ENCODE results near the gene CA12. TPM values are rescaled to one million over a fixed set of nuclear protein-coding genes. Genes with fewer than 3 reads are reported as not detected.

Gene CA12
- total RNA-seq, 1 experiment from 2014 or later: 0.45 TPM

Other genes with a start within 250 kb of the CA12 start
- 111 and 135 TPM in 2 replicates for gene RPS27L, start 224.4 kb downstream of the CA12 start, total RNA-seq (2014; rRNA removed; shearing (Covaris generic))
- gene RAB8B, start 192.2 kb downstream of the CA12 start, total RNA-seq (2014; rRNA removed; shearing (Covaris generic)): 18.2 and 20.5 TPM in 2 replicates
- 12.8 and 15.0 TPM in 2 replicates for gene APH1B, start 104.2 kb downstream of the CA12 start, total RNA-seq (2014; rRNA removed; shearing (Covaris generic))
- gene USP3, start 122.7 kb upstream of the CA12 start, total RNA-seq (2014; rRNA removed; shearing (Covaris generic)): 24.3 and 27.7 TPM in 2 replicates
- gene FBXL22, start 215.5 kb upstream of the CA12 start, total RNA-seq (2014; rRNA removed; shearing (Covaris generic)): not detected in 2 replicates

All from A172 (cell line).